HG03571 (cell line): ENCODE results near the gene CCDC88B.

ENCODE experiments used
- ATAC-seq: cut with Tn5 transposase; IDR thresholded peaks from one replicate; pipeline ENCODE4 v1.9.1; 2021; ENCODE audit not compliant: unreplicated experiment

CCDC88B gene

GRCh38 chr11:64342869-64343745 lies 3.1 kb downstream of the CCDC88B start:
- no peak for ATAC-seq

GRCh38 chr11:64343767-64344559 lies 4.0 kb downstream of the CCDC88B start:
- no peak for ATAC-seq

DNA sequence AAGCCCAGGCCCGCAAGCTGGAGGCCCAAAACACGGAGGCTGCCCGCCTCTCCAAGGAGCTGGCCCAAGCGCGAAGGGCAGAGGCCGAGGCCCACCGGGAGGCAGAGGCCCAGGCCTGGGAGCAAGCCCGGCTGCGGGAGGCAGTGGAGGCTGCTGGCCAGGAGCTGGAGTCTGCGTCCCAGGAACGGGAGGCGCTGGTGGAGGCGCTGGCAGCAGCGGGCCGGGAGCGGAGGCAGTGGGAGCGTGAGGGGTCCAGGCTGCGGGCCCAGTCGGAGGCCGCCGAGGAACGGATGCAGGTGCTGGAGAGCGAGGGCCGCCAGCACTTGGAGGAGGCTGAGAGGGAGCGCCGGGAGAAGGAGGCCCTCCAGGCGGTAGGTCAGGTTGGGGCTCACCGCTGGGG lies 4.8 kb downstream of the CCDC88B start:
- ATAC-seq, result no peak

DNA sequence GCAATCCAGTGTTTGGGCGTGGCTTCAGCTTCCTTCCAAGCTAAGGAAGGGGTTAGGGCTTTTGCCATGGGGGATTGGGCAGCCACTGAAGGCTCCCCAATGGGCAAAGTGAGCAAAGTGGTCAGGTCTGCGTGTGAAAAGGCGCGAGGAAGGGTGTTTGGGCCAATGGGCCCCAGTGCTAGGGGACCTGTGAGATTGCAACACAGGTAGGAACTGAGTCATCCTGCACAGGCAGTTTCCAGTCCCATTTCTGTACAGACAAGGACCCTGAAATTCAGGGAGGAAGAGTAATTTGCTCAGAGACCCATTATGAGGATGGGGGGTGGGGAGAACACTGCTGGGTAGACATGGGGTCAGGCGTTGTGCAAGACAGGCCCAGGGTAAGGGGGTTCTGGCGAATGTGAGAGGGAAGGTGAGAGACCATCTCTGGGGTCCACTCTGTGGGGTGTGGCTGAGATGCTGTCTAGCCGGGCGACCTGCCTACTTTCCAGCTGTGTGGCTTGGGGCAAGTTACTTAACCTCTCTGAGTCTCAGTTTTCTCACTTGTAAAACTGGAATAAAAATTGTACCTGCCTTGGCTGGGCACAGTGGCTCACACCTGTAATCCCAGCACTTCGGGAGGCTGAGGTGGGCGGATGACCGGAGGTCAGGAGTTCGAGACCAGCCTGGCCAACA lies 7.3 kb downstream of the CCDC88B start:
- ATAC-seq, result no peak

DNA sequence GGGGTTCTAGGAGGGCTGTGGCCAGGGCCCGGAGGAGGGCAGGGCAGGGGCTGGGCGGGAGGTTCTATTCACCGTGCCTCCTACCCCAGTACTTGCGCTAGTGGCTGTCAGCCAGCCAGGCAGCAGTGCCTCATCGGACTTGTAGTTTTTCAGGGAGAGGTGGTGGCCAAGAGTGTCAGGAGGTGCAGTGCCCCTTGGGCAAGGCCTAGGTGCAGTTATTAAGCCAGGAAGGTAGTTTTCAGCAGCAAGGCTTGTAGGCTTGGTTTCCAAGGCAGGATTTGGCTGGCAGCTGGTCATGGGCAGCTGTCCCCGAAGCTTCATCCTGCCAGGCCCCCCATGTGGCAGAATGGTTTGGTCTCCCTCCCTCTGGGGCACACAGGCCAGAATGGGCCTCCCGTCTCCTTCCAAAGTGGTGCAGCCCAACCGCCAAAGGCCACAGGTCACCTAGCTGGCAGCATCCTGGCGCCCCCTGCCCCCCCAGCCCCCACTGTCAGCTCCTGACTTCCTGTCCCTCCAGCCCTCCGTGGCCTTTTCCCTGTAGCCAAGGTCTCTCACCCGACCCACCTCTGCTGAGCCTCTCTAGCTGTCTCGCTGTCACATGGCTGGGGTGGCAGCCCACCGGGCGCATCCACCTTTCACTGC lies 8.5 kb downstream of the CCDC88B start:
- no peak for ATAC-seq

DNA sequence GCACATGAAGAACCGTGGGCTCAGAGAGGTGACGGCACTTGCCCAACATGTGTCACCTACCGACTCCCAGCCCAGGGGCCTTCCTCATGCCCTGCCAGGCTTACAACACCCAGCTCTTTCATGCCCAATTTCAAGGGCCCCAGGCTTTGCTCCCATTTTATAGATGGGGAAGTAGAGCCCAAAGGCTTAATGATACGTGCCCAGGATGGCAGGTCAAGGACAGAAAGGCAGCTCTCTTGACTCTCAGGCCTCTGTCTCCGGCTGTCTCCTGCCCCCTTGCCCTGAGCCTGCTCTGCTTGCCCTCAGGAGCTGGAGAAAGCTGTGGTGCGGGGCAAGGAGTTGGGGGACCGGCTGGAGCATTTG lies 9.0 kb downstream of the CCDC88B start:
- no peak for ATAC-seq

- no peak for ATAC-seq
Measured at GRCh38 chr11:64349404-64349803, 9.4 kb downstream of the CCDC88B start.

DNA sequence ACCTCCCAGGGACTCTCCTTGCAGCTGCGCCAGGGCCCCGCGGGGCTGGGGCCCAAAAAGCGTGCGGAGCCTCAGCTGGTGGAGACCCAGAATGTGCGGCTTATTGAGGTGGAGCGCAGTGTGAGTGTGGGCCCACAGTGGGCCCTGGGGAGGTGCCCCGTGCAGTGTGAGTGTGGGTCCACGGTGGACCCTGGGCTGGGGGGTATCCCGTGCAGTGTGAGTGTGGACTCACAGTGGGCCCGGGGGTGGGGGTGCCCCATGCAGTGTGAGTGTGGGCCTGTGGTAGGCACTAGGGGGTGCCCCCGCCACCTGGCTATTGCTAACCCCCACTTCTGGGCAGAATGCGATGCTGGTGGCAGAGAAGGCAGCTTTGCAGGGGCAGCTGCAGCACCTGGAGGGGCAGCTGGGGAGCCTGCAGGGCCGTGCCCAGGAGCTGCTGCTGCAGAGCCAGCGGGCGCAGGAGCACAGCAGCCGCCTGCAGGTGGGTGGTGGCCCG lies 11.2 kb downstream of the CCDC88B start:
- no peak for ATAC-seq

GRCh38 chr11:64352099-64352994 lies 12.3 kb downstream of the CCDC88B start:
- no peak for ATAC-seq

GRCh38 chr11:64352995-64353714 lies 13.2 kb downstream of the CCDC88B start:
- no peak for ATAC-seq

- no peak for ATAC-seq
Measured at GRCh38 chr11:64353715-64354506, 13.9 kb downstream of the CCDC88B start.

DNA sequence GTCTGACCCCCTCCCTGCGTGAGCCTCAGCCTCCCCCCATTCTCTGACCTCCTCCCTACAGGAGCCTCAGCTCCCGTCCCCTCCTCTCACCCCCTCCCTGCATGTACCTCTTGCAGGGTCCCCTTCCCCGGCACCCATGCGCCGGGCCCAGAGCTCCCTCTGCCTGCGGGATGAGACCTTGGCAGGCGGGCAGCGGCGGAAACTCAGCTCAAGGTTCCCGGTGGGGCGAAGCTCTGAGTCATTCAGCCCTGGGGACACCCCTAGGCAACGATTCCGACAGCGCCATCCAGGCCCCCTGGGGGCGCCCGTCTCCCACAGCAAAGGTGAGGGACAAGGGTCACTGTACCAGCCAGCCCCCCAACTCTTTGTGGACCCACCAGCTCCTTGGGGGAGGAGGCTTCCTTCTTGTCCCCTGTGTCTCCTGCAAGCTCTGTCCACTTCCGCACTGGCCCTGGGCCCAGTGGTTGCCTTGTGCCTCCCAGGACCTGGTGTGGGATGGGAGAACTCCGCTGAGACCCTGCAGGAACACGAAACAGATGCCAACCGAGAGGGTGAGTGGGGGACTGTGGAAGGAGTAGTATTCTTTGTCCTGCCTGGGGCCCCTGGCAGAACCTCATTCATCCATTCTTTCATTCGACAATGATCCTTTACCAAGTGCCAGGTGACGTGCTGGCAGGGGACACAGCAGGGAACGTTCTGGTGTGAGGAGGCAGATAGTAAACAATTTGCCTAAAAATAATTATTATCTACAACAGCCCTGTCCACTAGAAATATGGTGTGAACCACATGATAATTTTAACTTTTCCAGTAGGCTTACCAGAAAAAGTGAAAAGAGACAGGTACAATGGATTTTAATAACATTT lies 15.3 kb downstream of the CCDC88B start:
- ATAC-seq, result no peak

DNA sequence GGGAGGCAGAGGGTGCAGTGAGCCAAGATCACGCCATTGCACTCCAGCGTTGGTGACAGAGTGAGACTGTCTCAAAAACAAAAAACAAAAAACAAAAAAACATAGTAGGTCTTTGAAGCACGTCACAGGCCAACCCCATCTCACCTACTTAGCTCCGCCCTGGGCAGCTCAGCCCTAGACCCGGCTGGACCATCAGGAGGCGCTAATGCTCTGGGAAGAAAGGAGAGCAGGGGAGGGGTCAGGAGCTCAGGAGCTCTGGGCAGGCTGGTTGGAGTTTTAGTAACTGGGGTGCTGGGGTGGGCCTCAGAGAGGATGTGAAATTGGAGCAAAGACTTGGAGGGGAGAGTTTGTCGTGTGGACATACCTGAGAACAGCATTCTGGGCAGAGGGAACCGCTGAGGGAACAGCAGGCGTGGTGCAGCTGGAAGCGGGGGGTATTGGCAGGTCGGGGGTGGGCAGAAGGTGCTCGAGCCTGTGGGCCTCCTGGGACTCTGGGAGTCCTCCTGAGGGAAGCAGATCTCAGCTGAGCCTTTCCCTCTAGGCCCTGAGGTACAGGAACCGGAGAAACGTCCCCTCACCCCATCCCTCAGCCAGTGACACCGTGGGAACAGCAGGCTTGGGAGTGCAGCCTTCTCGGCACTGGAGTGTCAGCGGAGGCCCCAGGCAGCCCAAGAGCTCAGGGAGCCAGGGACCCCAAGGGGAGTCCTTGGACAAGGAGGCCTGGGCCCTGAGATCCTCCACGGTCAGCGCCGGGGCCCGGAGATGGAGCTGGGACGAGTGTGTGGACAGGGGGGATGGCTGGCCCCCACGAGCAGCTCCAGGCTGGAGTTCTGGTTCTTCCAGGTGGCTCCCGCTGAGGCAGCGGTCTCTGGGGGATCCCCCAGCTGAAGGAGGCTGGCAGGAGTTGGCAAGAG lies 16.8 kb downstream of the CCDC88B start:
- ATAC-seq, result no peak

DNA sequence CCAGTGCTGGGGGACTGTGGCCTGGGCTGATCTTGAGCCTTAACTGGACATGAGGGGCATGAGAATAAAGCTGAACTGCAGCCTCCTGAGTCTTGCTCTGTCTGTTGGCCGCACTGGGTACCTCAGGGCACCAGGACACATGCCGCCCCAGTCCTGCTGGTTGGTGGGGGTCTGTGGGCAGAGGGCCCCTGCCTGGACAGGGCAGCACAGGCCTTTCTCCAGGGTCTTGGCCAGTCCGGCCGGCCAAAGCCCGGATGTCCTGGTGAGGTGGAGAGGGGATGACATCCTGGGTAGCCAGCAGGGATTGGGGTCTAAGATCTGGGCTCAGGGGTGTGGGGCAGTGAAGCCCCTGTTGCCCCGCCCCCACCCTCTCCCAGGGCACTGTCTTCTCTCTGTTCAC lies 17.4 kb downstream of the CCDC88B start:
- no peak for ATAC-seq

DNA sequence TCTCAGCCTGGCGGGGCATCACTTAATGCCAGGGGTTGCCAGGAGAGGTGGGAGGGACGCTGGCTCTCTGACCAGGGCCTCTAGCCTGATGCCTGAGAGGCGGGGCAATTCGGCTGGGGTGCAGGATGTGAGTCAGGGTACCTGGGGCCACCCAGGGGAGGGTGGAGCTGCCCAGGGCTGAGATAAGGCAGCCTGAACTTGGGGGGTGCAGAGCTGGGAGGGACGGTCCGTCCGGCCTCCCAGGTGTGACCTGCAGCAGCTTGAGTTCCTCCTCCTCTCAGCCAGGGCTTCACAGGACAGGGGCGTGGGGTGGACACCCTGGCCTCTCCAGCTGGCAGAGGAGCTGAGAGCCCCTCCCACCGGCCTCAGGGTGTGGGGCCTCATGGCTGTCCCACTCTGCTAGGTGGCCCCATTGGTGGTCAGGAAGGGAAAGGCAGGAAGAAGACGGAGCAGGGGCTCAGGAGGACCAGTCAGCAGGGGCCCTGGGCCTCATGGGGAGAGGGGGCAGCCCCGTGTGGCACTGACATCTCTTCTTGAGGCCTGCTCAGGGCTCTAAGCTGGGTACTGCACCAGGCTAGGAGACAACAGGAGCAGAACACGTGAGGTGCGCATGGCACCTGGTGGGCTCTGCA lies 18.0 kb downstream of the CCDC88B start:
- no peak for ATAC-seq

DNA sequence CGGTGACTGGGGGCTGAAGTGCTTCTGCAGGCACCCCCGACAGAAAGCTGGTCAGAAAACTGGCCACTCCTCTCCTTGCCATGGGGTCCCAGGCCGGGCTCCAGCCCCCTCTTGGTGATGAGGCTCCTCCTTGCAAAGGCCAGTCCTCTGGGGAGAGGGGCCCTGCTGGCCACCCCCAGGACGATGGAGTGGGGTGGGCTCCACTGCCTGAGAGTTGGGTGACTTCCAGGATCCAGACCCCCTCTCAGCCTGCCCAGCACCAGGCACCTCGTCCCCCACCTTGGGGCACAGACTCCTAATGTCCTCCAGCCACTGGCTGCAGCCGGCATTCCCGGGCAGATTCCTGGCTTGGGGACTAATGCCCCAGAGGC lies 18.5 kb downstream of the CCDC88B start:
- no peak for ATAC-seq
